HT-29 (cell line): ENCODE results near the gene SMPD2. TPM values are rescaled to one million over a fixed set of nuclear protein-coding genes. Genes with fewer than 3 reads are reported as not detected.
A peak's percentile ranks its signal among the peaks of the same experiment; 100 is the strongest.

ENCODE experiments used
- DNase-seq: peaks from one replicate; pipeline ENCODE4 v3.0.0-alpha.2; 2015; ENCODE audit warnings: low spot score
- total RNA-seq: library from RNA; depleted of rRNA; stranded (reverse); fragments of >200 nt; shearing (Covaris generic); gene quantifications from 2 replicates; pipeline ENCODE4 v1.2.3, GENCODE V29; 2014; rRNA removed

The SMPD2 gene
- total RNA-seq, 1 experiment from 2014 or later = 50.4 TPM

GRCh38 chr6:109483735-109484057 lies 43.2 kb downstream of the SMPD2 start:
- no peak for DNase-seq

- DNase-seq = no peak
Measured at GRCh38 chr6:109484122-109484521, 43.6 kb downstream of the SMPD2 start.

- DNase-seq = no peak
Measured at GRCh38 chr6:109485266-109485935, 44.9 kb downstream of the SMPD2 start.

- peak; percentile 66 for DNase-seq
Measured at GRCh38 chr6:109486068-109486467, 45.5 kb downstream of the SMPD2 start.

GRCh38 chr6:109488001-109488400 lies 47.5 kb downstream of the SMPD2 start:
- DNase-seq = no peak

- DNase-seq = no peak
Measured at GRCh38 chr6:109490713-109491112, 50.2 kb downstream of the SMPD2 start.

GRCh38 chr6:109491207-109491938 lies 50.8 kb downstream of the SMPD2 start:
- no peak for DNase-seq

Other genes with a start within 250 kb of the SMPD2 start
- gene CD164, start 58.3 kb upstream of the SMPD2 start, total RNA-seq = 120 and 123 TPM in 2 replicates
- gene PPIL6, start 96 bp upstream of the SMPD2 start, total RNA-seq = 0.48 and 0.50 TPM in 2 replicates
- gene MICAL1, start 15.0 kb downstream of the SMPD2 start, total RNA-seq = 23.6 and 26.4 TPM in 2 replicates
- 4.6 and 4.8 TPM in 2 replicates for gene ZBTB24, start 42.5 kb downstream of the SMPD2 start, total RNA-seq